AG04449 (cell line): ENCODE data around the gene ALOX5AP.

Experiments used
- CTCF ChIA-PET: fragments of 350-600 bp; formaldehyde crosslinking; extraction: SDS; loops from one replicate; lab custom pipeline; 2021; ENCODE audit warnings: antibody characterized with exemption; lab: Yijun Ruan, JAX
- POLR2A ChIA-PET: fragments of 400-600, 350-600 bp; formaldehyde crosslinking; extraction: SDS; loops from one replicate; lab custom pipeline; 2020; ENCODE audit warnings: antibody characterized with exemption, inconsistent platforms; lab: Yijun Ruan, JAX
- DNase-seq: peaks from one replicate; pipeline ENCODE4 v3.0.0-alpha.2; 2010; ENCODE audit warnings: low read depth, low spot score
- H3K4me3 ChIP-seq: 2 replicates; pipeline ENCODE4 v1.5.1; 2011; ENCODE audit warnings: low read depth, mild to moderate bottlenecking, control low read depth, low read length
- TF ChIP-seq, protein P1 (sequence below): IDR thresholded peaks from one replicate; pipeline ENCODE4 v1.5.1; 2011; ENCODE audit warnings: mild to moderate bottlenecking, moderate library complexity, low read length, control low read depth, inconsistent platforms; ENCODE audit not compliant: insufficient read depth; ENCODE audit errors: missing control alignments

ALOX5AP gene

DNA sequence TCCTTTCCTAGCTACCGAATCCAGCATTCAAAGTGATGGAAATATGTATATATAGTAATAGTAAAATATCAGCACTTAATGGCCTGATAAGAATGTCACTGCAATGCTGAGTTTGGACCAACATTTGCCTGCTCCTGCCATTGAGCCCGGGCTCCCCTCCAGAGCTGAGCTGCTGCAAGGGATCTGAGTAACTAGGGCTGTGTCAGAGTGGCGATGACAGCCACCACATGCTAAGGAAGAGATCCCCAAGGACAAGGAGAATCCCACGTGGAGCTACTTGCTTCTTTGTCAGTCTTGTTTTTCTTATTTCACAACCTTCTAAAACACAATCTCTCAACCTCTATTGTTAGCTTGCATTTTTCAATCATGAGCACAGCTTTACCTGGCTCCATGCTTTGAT lies 19.5 kb upstream of the ALOX5AP start:
- H3K4me3 ChIP-seq, result no peak overlapping the region
- TF ChIP-seq, protein P1, sequence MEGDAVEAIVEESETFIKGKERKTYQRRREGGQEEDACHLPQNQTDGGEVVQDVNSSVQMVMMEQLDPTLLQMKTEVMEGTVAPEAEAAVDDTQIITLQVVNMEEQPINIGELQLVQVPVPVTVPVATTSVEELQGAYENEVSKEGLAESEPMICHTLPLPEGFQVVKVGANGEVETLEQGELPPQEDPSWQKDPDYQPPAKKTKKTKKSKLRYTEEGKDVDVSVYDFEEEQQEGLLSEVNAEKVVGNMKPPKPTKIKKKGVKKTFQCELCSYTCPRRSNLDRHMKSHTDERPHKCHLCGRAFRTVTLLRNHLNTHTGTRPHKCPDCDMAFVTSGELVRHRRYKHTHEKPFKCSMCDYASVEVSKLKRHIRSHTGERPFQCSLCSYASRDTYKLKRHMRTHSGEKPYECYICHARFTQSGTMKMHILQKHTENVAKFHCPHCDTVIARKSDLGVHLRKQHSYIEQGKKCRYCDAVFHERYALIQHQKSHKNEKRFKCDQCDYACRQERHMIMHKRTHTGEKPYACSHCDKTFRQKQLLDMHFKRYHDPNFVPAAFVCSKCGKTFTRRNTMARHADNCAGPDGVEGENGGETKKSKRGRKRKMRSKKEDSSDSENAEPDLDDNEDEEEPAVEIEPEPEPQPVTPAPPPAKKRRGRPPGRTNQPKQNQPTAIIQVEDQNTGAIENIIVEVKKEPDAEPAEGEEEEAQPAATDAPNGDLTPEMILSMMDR, result no peak
- DNase-seq, result no peak
- POLR2A ChIA-PET, result no interaction called here
- CTCF ChIA-PET, result interaction anchor here (0.8 to 2.0 kb wide), 3 partner anchors 9 to 329 kb away, joined by 3 to 6 read pairs (median 4); no protein-coding TSS in a partner anchor

DNA sequence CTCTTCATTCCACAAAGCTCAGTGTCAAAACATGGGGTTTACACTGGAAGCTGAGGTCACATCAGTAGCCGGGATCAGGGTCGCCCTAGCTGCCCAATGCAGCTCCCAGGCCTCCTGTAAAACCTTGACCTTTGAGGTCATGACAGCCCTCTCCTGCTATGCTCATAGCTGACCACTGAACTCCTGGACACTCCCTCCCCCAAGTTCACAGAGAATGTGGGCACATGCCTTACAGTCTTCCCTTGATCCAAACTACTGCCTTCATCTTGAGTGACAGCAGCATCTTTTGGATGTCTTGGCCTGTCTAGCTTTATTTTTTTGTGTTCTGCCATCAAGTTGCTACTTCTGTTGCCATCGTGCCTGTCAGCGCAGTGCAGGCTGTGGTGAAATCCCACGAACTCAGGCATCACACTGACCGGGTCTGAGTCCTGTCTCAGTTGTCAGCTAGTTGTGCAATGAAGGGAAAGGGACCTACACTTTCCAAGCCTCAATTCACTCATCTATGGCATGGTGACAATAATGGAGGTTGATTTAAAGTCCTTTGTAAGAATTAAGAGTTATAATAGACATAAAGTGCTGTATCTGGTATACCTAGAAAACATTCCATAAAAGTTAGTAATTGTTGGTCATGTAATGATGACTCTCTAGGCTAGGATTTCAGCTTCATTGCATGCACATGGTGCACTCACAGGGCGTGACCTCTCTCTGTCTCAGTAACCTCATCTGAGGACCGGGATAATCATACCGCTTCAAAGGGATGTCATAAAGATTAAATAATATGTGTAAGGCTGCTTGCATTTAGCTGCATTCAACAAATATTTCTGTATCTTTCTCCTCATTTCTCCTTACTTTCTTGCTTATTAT lies 16.4 kb upstream of the ALOX5AP start:
- DNase-seq, result no peak
- ChIA-PET POLR2A (interaction anchor here (1.2 to 1.7 kb wide), 3 partner anchors 16 to 28 kb away, joined by 4 to 8 read pairs (median 6); no protein-coding TSS in a partner anchor), CTCF (interaction anchor here (1.0 to 1.8 kb wide), 4 partner anchors 12 to 146 kb away, joined by 3 to 4 read pairs (median 4); no protein-coding TSS in a partner anchor)
- TF ChIP-seq, protein P1, result no peak
- H3K4me3 ChIP-seq, result no peak overlapping the region

DNA sequence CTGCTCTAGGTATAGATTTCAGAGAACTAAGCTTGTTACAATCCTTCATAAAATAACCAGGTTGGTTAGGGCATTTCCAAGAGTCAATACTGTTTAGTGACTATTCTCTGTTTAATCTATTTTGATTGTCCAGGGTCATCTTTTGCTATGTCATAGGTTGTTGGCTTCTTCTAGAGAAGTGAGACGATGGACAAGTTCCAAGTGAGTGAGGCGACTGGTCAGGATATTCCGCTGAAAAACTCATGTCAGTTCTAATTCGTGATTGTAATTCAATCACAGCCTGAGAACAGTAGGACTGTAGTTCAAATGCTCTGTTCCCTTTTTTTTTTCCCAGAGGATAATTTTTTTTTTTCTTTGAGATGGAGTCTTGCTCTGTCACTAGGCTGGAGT lies 15.8 kb upstream of the ALOX5AP start:
- ChIA-PET CTCF (interaction anchor here (1.0 to 1.5 kb wide), 3 partner anchors 12 to 146 kb away, joined by 3 to 4 read pairs (median 3); no protein-coding TSS in a partner anchor), POLR2A (interaction anchor here (1.7 kb wide), 2 partner anchors 24 to 29 kb away, joined by 6 to 8 read pairs; no protein-coding TSS in a partner anchor)
- DNase-seq, result no peak
- TF ChIP-seq, protein P1, result no peak
- H3K4me3 ChIP-seq, result no peak overlapping the region

DNA sequence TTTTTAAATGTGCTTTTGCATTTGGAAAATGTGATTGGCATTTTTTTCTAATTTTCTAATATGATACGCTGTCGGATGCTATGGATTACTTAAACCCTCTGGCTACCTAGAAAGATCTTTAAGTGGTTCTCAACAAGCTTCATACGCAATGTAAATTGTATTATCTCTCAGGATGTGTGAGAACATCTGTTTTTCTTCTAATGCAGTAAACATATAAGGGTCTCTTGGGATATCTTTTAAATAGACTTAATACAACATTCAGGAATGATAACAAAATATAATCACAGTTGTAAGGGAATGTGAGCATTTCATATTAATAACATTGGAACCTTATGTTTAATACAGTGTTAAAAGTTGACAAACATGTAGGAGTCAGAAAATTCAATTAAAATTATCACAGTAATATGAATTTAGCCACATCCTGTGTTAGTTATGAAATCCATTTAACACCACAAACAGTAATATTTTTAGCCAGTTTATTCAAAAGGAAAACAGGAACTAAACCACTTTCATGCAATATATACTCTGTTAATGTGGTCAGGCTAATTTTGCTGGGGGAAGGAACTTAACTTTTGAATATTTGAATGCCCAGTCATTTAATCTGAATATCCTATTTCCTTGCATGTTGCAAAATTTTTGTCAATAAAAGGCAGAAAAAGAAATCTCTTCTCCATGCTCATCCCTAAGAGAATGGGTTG lies 15.0 kb upstream of the ALOX5AP start:
- CTCF ChIA-PET, result interaction anchor here (0.9 to 1.0 kb wide), 2 partner anchors 15 to 145 kb away, joined by 3 to 4 read pairs; no protein-coding TSS in a partner anchor
- POLR2A ChIA-PET, result no interaction called here
- no peak overlapping the region for H3K4me3 ChIP-seq
- no peak for DNase-seq
- TF ChIP-seq, protein P1, result no peak

DNA sequence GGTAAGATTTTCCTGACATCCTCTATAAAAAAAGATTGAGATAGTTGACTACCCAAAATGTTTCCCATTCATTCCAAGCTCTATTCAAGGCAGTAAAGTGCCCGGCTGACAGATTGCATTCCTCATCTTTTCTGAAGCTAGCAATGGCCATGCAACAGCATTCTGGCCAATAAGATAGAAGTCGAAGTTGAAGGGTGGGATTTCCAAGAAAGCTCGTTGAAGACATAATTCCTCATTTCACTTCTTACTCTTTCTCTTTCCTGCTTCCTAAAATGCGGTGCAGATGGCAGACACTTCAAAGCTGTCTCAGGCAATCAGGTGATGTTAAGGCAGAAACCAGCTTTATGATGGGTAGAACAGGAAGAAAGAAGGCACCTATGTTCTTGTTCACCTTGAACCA lies 13.4 kb upstream of the ALOX5AP start:
- CTCF ChIA-PET, result interaction anchor here (1.0 to 1.4 kb wide), 2 partner anchors 17 to 24 kb away, joined by 3 to 4 read pairs; no protein-coding TSS in a partner anchor
- no peak for DNase-seq
- no peak overlapping the region for H3K4me3 ChIP-seq
- POLR2A ChIA-PET, result no interaction called here
- TF ChIP-seq, protein P1, result no peak

DNA sequence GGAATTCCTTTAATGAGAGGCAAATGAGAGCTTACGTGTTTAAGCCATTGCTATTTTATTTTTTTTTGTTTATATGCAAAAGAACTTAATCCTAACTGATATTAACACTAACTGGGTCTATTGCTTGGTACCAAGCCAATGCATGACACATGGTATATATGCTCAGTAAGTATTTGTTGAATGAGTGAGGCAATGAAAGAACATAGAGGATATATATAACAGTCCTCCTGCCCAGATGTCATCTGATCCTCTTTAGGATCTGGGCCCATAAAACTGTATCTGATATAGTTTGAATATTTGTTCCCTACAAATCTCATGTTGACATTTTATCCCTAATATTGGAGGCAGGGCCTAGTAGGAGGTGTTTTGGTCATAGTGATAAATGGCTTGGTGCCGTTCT lies 13.0 kb upstream of the ALOX5AP start:
- no peak for DNase-seq
- CTCF ChIA-PET, result interaction anchor here (1.4 kb wide), 1 partner anchor 17 kb away, joined by 4 read pairs; no protein-coding TSS in a partner anchor
- POLR2A ChIA-PET, result no interaction called here
- H3K4me3 ChIP-seq, result no peak overlapping the region
- TF ChIP-seq, protein P1, result no peak
